ENCODE results near the gene KCNQ5.

- TF ChIP-seq ZBTB21 (CRISPR knock-in tag; IDR thresholded peaks at IDR 0.05; ENCODE audit: borderline replicate concordance) (no peak), MXD4 (CRISPR knock-in tag; IDR thresholded peaks at IDR 0.05; ENCODE audit: borderline replicate concordance) (no peak), CTCF (IDR thresholded peaks at IDR 0.05) (no peak), ATF1 (CRISPR knock-in tag; IDR thresholded peaks at IDR 0.05) (no peak), E2F4 (CRISPR knock-in tag; IDR thresholded peaks at IDR 0.05; ENCODE audit: borderline replicate concordance, low read depth) (no peak), ZNF263 (CRISPR knock-in tag; IDR thresholded peaks at IDR 0.05; ENCODE audit: low read depth) (no peak)
These were observed 172.0 kb downstream of the KCNQ5 start for GRCh38 chr6:72793641-72794395.

Data from WTC11 (cell line).